Keratinocyte (primary cell): ENCODE results near the gene USE1. TPM values are rescaled to one million over a fixed set of nuclear protein-coding genes. Genes with fewer than 3 reads are reported as not detected.
"Not testable (repeated sequence)": the region's sequence is repeated elsewhere in the genome, so short reads cannot be mapped to it uniquely, and the experiment has no call there.

Source experiments
- DNase-seq: peaks from one replicate; pipeline ENCODE4 v3.0.0-alpha.2; 2011; ENCODE audit warnings: low read depth, missing footprints, low spot score
- FAIRE-seq: peaks from 2 replicates; lab custom pipeline; 2011; peaks lifted over from hg19 to GRCh38; lab: Jason Lieb, UNC
- H2AFZ ChIP-seq: 2 replicates; pipeline ENCODE4 v1.6.0; 2012; ENCODE audit warnings: low read length, control low read depth, inconsistent platforms; ENCODE audit not compliant: control insufficient read depth
- H3K27ac ChIP-seq: 2 replicates; pipeline ENCODE4 v1.5.1; 2011; ENCODE audit warnings: low read length; ENCODE audit not compliant: control insufficient read depth, insufficient read depth
- H3K27me3 ChIP-seq: 3 replicates; pipeline ENCODE4 v1.6.0; 2011; ENCODE audit warnings: low read length; ENCODE audit not compliant: control insufficient read depth, insufficient read depth; ENCODE audit errors: extremely low read depth
- H3K36me3 ChIP-seq, 2 experiments: 2 replicates in 1 of 2; 3 replicates in 1 of 2; pipeline ENCODE4 v1.5.1; 2011; ENCODE audit warnings: low read length in 2 of 2, mild to moderate bottlenecking in 1 of 2; ENCODE audit not compliant: control insufficient read depth in 2 of 2, insufficient read depth in 2 of 2; ENCODE audit errors: extremely low read depth in 1 of 2
- H3K4me1 ChIP-seq: 3 replicates; pipeline ENCODE4 v1.5.1; 2011; ENCODE audit warnings: low read length; ENCODE audit not compliant: control insufficient read depth, insufficient read depth; ENCODE audit errors: extremely low read depth
- H3K4me2 ChIP-seq: 3 replicates; pipeline ENCODE4 v1.6.0; 2011; ENCODE audit warnings: low read depth, low read length; ENCODE audit not compliant: control insufficient read depth, insufficient read depth; ENCODE audit errors: extremely low read depth
- H3K4me3 ChIP-seq, 3 experiments: fragments of 200-600 bp in 1 of 3; sonication (generic) in 1 of 3; 2 replicates in 2 of 3; 3 replicates in 1 of 3; pipeline ENCODE4 v1.5.1; 2011 to 2016; ENCODE audit warnings: low read length in 3 of 3, mild to moderate bottlenecking in 3 of 3, control low read depth in 2 of 3, inconsistent platforms in 1 of 3, low read depth in 1 of 3, mixed read lengths in 1 of 3, mixed run types in 1 of 3, moderate library complexity in 1 of 3; ENCODE audit not compliant: control insufficient read depth in 2 of 3, insufficient read depth in 2 of 3; ENCODE audit errors: extremely low read depth in 1 of 3
- H3K79me2 ChIP-seq: 2 replicates; pipeline ENCODE4 v1.6.0; 2012; ENCODE audit warnings: low read length; ENCODE audit not compliant: control insufficient read depth, insufficient read depth
- H3K9ac ChIP-seq: 3 replicates; pipeline ENCODE4 v1.6.0; 2011; ENCODE audit warnings: low read length; ENCODE audit not compliant: control insufficient read depth, insufficient read depth; ENCODE audit errors: extremely low read depth
- H3K9me1 ChIP-seq: 3 replicates; pipeline ENCODE4 v1.6.0; 2011; ENCODE audit warnings: low read length; ENCODE audit not compliant: control insufficient read depth, insufficient read depth; ENCODE audit errors: extremely low read depth
- H3K9me3 ChIP-seq: 2 replicates; pipeline ENCODE4 v1.5.1; 2012; ENCODE audit warnings: low read depth, low read length; ENCODE audit not compliant: control insufficient read depth
- H4K20me1 ChIP-seq: 3 replicates; pipeline ENCODE4 v1.6.0; 2011; ENCODE audit warnings: low read length; ENCODE audit not compliant: control insufficient read depth, insufficient read depth; ENCODE audit errors: extremely low read depth
- EZH2 ChIP-seq: IDR thresholded peaks from one replicate; pipeline ENCODE4 v1.6.1; 2012; ENCODE audit warnings: inconsistent platforms, mild to moderate bottlenecking, low read length, moderate library complexity
- dilution Hi-C: fragments of 300-500 bp; cut with MboI; formaldehyde crosslinking; loops from one replicate; pipeline ENCODE4 v1.7.0; 2020; ENCODE audit warnings: low sequenced_read_pairs; ENCODE audit not compliant: extremely low pct_ligation_motif_present
- polyA plus RNA-seq, 5 experiments: library from polyadenylated mRNA; depleted of rRNA in 3 of 5; stranded (reverse) in 3 of 5; stranded (forward) in 1 of 5; unstranded in 1 of 5; fragments of >200 nt; gene quantifications; 1 replicate in 1 of 5; 2 replicates in 3 of 5; 3 replicates in 1 of 5; pipeline versions ENCODE4 v1.2.1 to v1.2.3, GENCODE V29; 2011 to 2012; ENCODE audit warnings: missing spikeins in 2 of 5, low read depth in 1 of 5, low replicate concordance in 1 of 5
- TF ChIP-seq, protein P1 (sequence below), 3 experiments: IDR thresholded peaks in 1 of 3; conservative IDR thresholded peaks in 1 of 3; optimal IDR thresholded peaks in 1 of 3; 2 replicates in 2 of 3; 3 replicates in 1 of 3; pipeline versions ENCODE3 to v1.5.1; 2011; ENCODE audit warnings: low read length in 3 of 3, mild to moderate bottlenecking in 3 of 3, moderate library complexity in 2 of 3, control low read depth in 1 of 3, inconsistent platforms in 1 of 3; ENCODE audit not compliant: insufficient read depth in 2 of 3; ENCODE audit errors: extremely low read depth in 1 of 3

The USE1 gene
- polyA plus RNA-seq, 1 donor (not counting 4 experiments of a cell fraction or from before 2014, with no cell fraction given) = 18.0 TPM

DNA sequence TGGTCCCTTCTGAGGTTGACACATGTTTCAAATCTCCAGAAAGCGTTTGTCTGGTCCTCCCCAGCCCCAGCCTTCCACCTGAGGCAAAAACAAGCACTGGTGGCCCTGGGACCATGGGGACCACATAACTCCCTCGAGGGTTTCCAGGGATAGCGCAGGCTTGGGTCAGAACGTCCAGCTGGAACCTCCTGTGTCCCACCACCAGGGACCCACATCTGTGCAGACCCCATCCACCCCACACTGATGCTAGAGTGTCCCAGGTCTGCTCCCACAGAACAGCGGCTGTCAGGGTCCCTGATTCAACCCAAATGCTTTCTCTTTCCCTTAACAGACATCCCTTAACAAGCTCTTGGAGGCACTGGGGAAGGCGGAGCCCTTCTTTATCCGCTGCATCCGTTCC, 29.6 kb upstream of the USE1 start:
- no peak for FAIRE-seq

GRCh38 chr19:17191736-17192135, 23.4 kb upstream of the USE1 start:
- not testable (repeated sequence) for H2AFZ ChIP-seq, DNase-seq, H3K9ac ChIP-seq

More for the DNA sequence above, 29.6 kb upstream of the USE1 start:
- no peak overlapping the region for H3K27ac ChIP-seq
- H3K4me3 ChIP-seq = no peak overlapping the region
- H4K20me1 ChIP-seq = no peaks in the 10 kb centered on the region
- H3K79me2 ChIP-seq = no peaks in the 10 kb centered on the region
- no peak overlapping the region for H3K4me2 ChIP-seq
- no peaks in the 10 kb centered on the region for H3K9me3 ChIP-seq
- no peak for DNase-seq
- H3K9me1 ChIP-seq = no peaks in the 10 kb centered on the region
- H2AFZ ChIP-seq = no peak overlapping the region
- H3K27me3 ChIP-seq = no peaks in the 10 kb centered on the region
- H3K9ac ChIP-seq = no peak overlapping the region
- TF ChIP-seq, protein P1, sequence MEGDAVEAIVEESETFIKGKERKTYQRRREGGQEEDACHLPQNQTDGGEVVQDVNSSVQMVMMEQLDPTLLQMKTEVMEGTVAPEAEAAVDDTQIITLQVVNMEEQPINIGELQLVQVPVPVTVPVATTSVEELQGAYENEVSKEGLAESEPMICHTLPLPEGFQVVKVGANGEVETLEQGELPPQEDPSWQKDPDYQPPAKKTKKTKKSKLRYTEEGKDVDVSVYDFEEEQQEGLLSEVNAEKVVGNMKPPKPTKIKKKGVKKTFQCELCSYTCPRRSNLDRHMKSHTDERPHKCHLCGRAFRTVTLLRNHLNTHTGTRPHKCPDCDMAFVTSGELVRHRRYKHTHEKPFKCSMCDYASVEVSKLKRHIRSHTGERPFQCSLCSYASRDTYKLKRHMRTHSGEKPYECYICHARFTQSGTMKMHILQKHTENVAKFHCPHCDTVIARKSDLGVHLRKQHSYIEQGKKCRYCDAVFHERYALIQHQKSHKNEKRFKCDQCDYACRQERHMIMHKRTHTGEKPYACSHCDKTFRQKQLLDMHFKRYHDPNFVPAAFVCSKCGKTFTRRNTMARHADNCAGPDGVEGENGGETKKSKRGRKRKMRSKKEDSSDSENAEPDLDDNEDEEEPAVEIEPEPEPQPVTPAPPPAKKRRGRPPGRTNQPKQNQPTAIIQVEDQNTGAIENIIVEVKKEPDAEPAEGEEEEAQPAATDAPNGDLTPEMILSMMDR (optimal IDR thresholded peaks at IDR 0.05 in 1 of 3, IDR thresholded peaks at IDR 0.05 in 1 of 3, conservative IDR thresholded peaks at IDR 0.05 in 1 of 3; ENCODE audit: extremely low read depth in 1 of 3, insufficient read depth in 2 of 3, low read length in 3 of 3) = no peak
- TF ChIP-seq EZH2 = no peak
- no peaks in the 10 kb centered on the region for H3K4me1 ChIP-seq
- H3K36me3 ChIP-seq = peaks cover 11 to 42% of the 10 kb centered on the region in 2 experiments
- dilution Hi-C loops = no loop called here

GRCh38 chr19:17192751-17193150, 22.4 kb upstream of the USE1 start:
- dilution Hi-C loops = no loop called here
- DNase-seq (no peak), FAIRE-seq (no peak)
- Histone ChIP-seq H3K9me1 (no peaks in the 10 kb centered on the region), H2AFZ (no peak overlapping the region), H3K4me2 (no peak overlapping the region), H3K9me3 (no peaks in the 10 kb centered on the region), H3K36me3 (peaks cover 27 to 29% of the 10 kb centered on the region in 2 experiments), H4K20me1 (no peaks in the 10 kb centered on the region), H3K4me3 (no peak overlapping the region), H3K27me3 (no peaks in the 10 kb centered on the region), H3K4me1 (no peaks in the 10 kb centered on the region), H3K9ac (no peak overlapping the region), H3K79me2 (no peaks in the 10 kb centered on the region), H3K27ac (no peak overlapping the region)
- TF ChIP-seq, protein P1 (optimal IDR thresholded peaks at IDR 0.05 in 1 of 3, IDR thresholded peaks at IDR 0.05 in 1 of 3, conservative IDR thresholded peaks at IDR 0.05 in 1 of 3; ENCODE audit: extremely low read depth in 1 of 3, insufficient read depth in 2 of 3, low read length in 3 of 3) = no peak
- no peak for TF ChIP-seq EZH2

More at GRCh38 chr19:17191736-17192135, 23.4 kb upstream of the USE1 start:
- H3K27ac ChIP-seq, H3K4me2 ChIP-seq, H3K4me3 ChIP-seq, H3K79me2 ChIP-seq, H3K9me3 ChIP-seq, FAIRE-seq, dilution Hi-C loops, H3K4me1 ChIP-seq, H4K20me1 ChIP-seq, H3K9me1 ChIP-seq, H3K27me3 ChIP-seq: not testable (repeated sequence)
- peaks cover 25 to 28% of the 10 kb centered on the region in 2 experiments for H3K36me3 ChIP-seq
